IPS-18a (cell line): ENCODE data around the gene A1CF.
"Not testable (repeated sequence)": the region's sequence is repeated elsewhere in the genome, so short reads cannot be mapped to it uniquely, and the experiment has no call there.

ENCODE experiments used
- H3K27ac ChIP-seq: one replicate; pipeline ENCODE4 v1.5.1; 2013; ENCODE audit warnings: low read length
- H3K27me3 ChIP-seq: one replicate; pipeline ENCODE4 v1.6.1; 2013; ENCODE audit warnings: mild to moderate bottlenecking, low read length; ENCODE audit not compliant: control insufficient read depth, insufficient read depth
- H3K36me3 ChIP-seq: one replicate; pipeline ENCODE4 v1.6.1; 2013; ENCODE audit warnings: low read depth, low read length; ENCODE audit not compliant: control insufficient read depth
- H3K4me1 ChIP-seq: one replicate; pipeline ENCODE4 v1.6.1; 2013; ENCODE audit warnings: low read depth, low read length; ENCODE audit not compliant: control insufficient read depth
- H3K4me3 ChIP-seq: one replicate; pipeline ENCODE4 v1.5.1; 2013; ENCODE audit warnings: low read length
- H3K9ac ChIP-seq: one replicate; pipeline ENCODE4 v1.6.1; 2013; ENCODE audit warnings: mild to moderate bottlenecking, low read length, moderate library complexity
- H3K9me3 ChIP-seq: one replicate; pipeline ENCODE4 v1.6.1; 2013; ENCODE audit warnings: low read depth, low read length; ENCODE audit not compliant: control insufficient read depth

A1CF gene

DNA sequence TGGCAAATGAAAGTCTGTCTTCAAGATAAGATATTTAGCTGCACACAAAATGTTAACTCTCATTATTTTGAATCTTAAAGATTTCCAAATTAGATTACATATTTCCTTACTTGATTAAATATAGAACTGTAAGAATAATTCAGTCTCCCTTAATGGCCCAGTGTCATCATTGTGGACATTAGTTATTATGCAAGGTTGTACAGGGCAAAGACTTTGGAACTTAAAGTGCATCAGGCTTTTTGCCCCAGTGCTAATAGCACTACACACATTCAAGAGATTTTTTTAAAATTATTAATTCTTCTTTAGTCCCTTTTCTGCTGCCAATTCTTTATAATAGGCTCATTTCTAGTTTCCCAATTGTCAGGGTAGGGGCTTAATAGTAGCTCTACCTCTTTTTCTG lies 103.4 kb downstream of the A1CF start:
- not testable (repeated sequence) for H3K36me3 ChIP-seq, H3K27me3 ChIP-seq, H3K4me3 ChIP-seq, H3K27ac ChIP-seq, H3K4me1 ChIP-seq, H3K9me3 ChIP-seq, H3K9ac ChIP-seq

- H3K9me3 ChIP-seq, H3K4me1 ChIP-seq, H3K9ac ChIP-seq, H3K36me3 ChIP-seq, H3K27ac ChIP-seq, H3K4me3 ChIP-seq, H3K27me3 ChIP-seq: not testable (repeated sequence)
Observed at GRCh38 chr10:50780036-50780435, 105.4 kb downstream of the A1CF start.

GRCh38 chr10:50774868-50775267 lies 110.6 kb downstream of the A1CF start:
- not testable (repeated sequence) for H3K9me3 ChIP-seq, H3K9ac ChIP-seq, H3K27me3 ChIP-seq, H3K4me1 ChIP-seq, H3K4me3 ChIP-seq, H3K36me3 ChIP-seq, H3K27ac ChIP-seq

GRCh38 chr10:50772042-50772441 lies 113.4 kb downstream of the A1CF start:
- not testable (repeated sequence) for H3K9ac ChIP-seq, H3K9me3 ChIP-seq, H3K27me3 ChIP-seq, H3K4me3 ChIP-seq, H3K4me1 ChIP-seq, H3K36me3 ChIP-seq, H3K27ac ChIP-seq

GRCh38 chr10:50766774-50767513 lies 118.5 kb downstream of the A1CF start:
- H3K9me3 ChIP-seq, H3K27me3 ChIP-seq, H3K27ac ChIP-seq, H3K4me3 ChIP-seq, H3K4me1 ChIP-seq, H3K36me3 ChIP-seq, H3K9ac ChIP-seq: not testable (repeated sequence)
